Hematopoietic multipotent progenitor cell treated with erythropoietin and hydrocortisone succinate and interleukin-3 and kit ligand, for 17 days (in vitro differentiated cells): ENCODE results near the gene RGS10.

Experiments
- DNase-seq: peaks from one replicate; pipeline ENCODE4 v3.0.0-alpha.2; 2015; ENCODE audit warnings: low spot score

The RGS10 gene

GRCh38 chr10:119518176-119518575 lies 24.3 kb downstream of the RGS10 start:
- no peak for DNase-seq

- DNase-seq = no peak
Observed at GRCh38 chr10:119517235-119518141, 25.0 kb downstream of the RGS10 start.

- DNase-seq = no peak
Observed at GRCh38 chr10:119516381-119517234, 25.9 kb downstream of the RGS10 start.

DNA sequence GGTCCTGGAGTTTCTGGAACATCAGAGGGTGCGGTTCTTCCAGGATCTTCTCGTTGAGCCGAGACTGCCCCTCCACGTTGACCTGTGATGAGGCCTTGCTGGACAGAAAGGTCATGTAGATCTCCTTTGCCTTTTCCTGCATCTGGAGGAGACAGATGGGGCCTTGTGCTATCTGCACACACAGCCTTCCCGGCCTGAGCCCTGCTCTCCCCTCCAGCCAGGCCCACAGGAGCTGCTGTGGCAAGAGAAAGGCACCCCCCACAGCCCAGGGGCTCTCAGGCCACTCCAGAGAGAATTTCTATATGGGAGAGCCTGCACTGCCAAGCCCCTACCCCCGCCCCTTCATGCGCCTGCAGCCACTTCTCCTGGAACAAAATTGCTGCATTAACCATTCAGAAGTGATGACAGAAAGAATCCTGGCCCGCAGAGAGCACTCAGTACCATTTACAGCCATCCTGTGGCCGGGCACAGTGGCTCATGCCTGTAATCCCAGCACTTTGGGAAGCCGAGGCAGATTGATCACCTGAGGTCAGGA lies 26.9 kb downstream of the RGS10 start:
- no peak for DNase-seq

DNA sequence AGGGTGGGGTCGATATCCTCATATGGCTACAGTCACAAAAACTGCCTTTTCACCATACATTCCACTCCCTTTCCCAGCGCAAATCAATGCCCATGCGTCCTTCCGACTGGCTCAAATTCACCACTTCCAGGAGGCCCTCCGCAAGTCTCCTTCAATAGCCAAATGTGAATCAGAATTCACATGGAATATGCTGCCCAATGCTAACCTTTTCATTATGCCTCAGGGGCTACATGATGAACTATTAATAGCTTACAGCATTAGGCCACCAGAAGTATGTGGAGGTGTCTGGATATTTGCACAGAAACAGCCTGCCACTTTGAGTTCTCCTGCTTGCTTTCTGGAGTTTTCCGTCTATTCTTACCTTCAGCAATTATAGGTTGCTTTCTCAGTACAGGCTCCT lies 27.7 kb downstream of the RGS10 start:
- DNase-seq = no peak

DNA sequence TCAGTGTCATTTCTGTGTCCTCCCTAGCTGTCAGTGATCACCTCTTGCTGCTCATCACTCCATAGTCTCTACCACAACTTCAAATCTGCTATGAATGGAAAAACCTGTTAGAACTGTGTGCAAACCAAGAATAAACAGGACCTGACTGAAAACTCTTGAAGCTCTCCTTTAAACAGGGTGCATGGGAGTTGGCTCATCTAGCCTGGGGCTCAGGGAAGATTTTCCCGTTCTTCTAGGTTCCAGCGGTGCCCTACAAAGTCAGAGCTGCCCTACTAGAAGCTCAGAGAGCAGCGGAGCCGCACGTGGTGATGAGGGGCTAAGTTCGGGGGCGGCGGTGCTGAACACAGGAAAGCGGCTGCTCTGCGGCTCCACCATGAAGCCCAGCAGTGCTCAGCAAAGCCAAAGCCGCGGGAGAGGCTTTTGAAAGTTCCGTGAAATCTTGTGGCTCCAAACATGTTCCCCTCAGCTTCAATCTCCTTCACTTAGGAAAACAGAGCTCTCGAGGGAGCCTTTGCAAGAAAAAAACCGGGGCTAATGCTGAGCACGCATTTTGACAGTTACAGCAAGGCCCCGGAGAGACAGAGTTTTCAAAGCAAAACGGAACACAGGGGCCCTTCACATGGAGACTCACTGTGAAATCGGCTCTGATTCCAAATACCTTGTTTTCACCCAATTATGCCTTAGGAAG lies 30.5 kb downstream of the RGS10 start:
- no peak for DNase-seq

GRCh38 chr10:119509909-119510451 lies 32.5 kb downstream of the RGS10 start:
- no peak for DNase-seq

DNA sequence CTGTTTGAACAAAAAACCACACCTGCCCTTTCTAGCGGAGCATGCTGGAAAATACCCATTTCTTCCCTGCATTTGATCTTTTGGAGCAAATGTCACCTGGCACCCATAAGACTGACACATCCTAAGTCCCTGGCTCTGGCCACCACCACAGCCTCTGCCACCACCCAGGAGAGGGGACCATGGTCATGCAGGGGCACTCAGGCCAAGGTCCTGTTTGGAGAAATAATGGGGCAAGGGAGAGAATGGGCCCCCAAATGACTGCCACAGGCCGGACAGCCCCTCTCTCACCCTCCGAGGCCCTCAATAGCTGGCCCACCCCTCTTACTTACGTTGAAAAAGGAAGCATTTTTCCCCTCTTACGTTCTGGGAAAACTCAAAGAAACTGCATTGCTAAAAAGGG lies 35.4 kb downstream of the RGS10 start:
- no peak for DNase-seq

- DNase-seq = no peak
Observed at GRCh38 chr10:119505588-119506315, 36.8 kb downstream of the RGS10 start.

DNA sequence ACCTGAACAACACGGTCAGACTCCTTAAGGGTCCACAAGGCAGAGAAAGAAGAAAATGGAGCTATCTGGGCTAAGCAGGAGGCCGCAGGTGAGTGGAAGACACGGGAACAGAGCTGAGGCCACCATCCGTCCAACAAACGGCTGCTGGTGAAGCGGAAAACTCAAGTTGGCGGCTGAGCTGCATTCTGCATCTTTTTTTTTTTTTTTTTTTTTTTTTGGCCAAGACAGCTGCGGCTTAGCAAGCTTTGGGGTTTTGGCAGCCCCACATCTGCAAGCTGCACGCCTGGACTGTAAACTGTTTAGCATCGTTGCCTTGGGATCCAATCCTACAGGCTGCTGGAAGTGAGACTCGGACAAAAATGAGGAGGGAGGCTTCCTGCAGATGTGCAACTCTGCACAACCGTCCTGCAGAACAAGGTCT lies 37.4 kb downstream of the RGS10 start:
- DNase-seq = no peak

DNA sequence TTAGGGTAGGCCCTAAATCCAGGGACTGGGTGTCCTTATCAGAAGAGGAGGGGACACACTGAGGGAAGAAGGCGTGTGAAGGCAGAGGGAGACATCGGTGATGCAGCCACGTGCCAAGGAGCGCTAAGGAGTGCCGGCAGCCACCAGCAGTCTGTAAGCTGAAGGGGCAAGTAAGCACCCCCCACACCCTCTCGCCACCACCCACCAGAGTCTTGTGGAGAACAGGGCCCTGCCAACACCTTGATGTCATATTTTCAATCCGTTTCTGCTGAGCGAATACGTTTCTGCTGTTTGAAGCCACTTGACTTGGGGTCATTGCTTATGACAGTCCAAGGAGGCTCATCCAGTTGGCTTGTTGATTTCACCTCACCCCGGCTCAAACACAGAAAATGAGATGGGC lies 37.9 kb downstream of the RGS10 start:
- no peak for DNase-seq

- no peak for DNase-seq
Observed at GRCh38 chr10:119503821-119504220, 38.7 kb downstream of the RGS10 start.

DNA sequence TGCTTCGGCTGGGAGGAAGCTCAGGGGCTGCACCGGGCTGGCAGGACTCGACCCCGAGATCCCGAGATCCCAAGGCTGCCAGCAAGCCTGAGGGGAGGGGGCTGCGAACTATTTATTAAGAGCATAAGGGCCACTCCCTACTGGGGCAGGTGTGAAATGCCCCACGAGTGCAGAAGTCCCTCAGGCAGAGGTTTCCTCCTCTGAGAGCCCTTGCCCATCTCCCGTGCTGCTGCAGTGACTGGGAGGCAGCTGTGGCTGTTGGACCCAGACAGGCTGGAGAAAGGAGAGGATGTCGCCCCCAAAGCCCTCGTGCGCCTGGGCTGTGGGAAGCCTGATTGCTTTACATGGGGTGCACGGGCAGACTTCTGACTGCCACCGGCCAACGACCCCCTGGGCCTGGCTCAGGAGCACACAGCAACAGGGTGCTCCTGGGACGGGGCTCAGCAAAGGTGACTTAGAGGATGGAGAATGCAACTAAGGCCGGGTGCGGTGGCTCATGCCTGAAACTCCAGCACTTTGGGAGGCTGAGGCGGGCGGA lies 39.8 kb downstream of the RGS10 start:
- DNase-seq = no peak

DNA sequence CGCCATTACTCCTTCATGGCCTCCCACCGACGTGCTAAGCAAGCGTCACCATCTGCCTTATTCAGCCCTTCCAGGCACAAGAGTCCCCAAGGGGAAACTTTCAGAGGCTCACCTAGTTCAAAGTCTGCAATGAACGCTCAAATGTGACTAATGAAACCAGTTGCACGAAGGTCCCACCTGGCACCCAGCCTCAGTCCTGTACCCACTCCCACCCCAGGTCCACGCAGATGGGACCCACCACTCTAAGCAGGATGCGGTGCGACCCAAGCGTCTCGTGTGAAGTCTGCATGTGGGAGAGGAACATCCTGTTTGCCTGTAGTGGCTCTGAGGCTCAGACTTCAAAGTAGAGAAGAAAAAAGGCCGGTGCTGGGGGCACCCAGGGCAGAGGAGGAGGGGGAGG lies 40.3 kb downstream of the RGS10 start:
- DNase-seq = no peak

DNA sequence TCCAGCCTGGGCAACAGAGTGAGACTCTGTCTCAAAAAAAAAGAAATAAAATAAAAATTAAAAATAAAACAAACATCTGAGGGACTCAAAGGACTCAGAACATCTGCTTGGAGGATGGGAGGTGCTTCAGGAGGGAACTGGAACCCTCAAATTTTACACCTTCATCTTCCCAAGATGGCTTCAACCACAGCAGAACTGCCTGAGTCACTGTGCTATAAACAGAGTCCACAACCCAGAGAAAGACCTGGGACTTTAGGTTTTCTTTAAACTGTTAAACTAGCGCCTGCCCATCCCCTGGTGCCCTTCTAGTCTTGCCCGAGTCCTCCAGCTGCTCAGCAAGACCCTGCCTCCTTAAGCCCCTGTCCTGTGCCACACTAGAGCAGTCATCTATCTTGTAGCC lies 40.8 kb downstream of the RGS10 start:
- DNase-seq = no peak

- no peak for DNase-seq
Observed at GRCh38 chr10:119500821-119501220, 41.7 kb downstream of the RGS10 start.

DNA sequence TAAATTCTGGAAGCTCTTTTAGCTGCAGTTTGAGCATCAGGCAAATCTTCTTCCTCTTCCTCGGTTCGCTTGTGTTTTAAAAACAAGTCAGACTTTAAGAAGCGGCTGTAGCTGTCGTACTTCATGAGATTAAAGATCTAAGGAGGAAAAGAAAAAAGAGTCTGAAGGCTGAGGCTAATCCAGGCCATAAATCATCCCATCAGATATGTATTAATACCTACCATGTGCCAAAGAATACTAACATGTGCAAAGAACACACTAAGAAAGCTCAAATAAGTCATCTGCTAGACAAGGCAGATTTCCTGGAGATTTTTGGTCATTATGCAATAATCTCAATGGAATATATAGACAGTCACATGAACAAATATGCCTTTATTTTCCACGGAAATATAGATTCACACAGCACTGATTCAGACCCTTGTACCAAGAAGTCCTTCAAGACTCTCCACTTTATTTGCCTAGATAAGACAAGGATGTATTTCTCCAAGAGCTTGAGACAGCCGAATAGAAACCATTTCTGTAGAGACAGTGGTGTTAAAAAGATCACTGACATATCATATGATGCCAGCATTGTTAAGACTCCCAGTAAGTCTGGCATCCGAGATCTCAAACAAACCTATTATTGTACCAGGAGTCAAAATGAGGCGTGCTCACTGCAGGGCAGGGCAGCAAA lies 42.3 kb downstream of the RGS10 start:
- DNase-seq = no peak

GRCh38 chr10:119499677-119500002 lies 42.9 kb downstream of the RGS10 start:
- DNase-seq = no peak

- DNase-seq = no peak
Observed at GRCh38 chr10:119498889-119499676, 43.4 kb downstream of the RGS10 start.

DNA sequence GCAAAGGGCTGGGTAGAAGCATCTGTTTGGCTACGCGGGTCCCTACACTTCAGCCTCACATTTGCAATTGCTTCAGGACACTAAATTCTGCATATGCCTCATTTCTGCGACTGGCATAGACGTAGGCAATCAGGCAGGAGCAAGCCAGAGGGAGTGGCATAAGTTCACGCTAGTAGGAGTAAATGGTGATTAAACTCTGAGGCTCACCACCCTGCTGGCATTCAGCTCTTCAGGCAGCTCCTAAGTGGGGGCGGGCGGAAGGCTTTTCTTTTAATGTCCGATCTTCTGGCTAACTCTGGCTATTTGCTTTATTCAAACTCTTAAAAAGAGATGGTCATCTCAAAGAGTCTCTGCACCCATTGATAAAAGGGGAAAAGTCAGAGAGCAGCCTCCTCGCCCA lies 45.3 kb downstream of the RGS10 start:
- no peak for DNase-seq
